ENCODE measurements around the gene GALNT10. TPM values are rescaled to one million over a fixed set of nuclear protein-coding genes. Genes with fewer than 3 reads are reported as not detected.

The GALNT10 gene
- total RNA-seq, 1 donor from 2014 or later, result 33.1 TPM

GRCh38 chr5:154288145-154288544 is 97.6 kb downstream of the GALNT10 start:
- no peak for DNase-seq (ENCODE audit: low spot score)

GRCh38 chr5:154291917-154292316 is 101.4 kb downstream of the GALNT10 start:
- DNase-seq (ENCODE audit: low spot score), result no peak

DNA sequence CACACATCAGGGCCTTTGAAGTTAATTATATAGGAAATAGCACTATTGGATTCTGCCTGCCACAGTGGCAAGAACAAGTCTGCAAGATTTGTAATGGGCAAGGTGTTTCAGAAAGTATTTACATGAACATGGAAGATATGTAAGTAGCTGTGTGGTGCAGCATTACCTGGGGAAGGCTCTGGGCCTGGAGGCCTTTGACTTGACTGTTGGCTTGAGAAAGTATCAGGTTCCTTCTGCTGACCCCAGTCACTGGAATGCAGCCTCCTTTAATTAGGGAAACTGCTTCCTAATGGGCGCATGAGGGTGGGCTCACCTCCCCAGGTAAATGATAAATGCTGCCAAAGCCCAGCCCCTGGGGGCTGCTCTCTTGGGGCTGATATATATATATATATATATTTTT is 102.7 kb downstream of the GALNT10 start:
- no peak for DNase-seq (ENCODE audit: low spot score)

GRCh38 chr5:154295551-154295950 is 105.0 kb downstream of the GALNT10 start:
- DNase-seq (ENCODE audit: low spot score), result no peak

- DNase-seq (ENCODE audit: low spot score), result no peak
Observed at GRCh38 chr5:154296525-154297159, 106.1 kb downstream of the GALNT10 start.

DNA sequence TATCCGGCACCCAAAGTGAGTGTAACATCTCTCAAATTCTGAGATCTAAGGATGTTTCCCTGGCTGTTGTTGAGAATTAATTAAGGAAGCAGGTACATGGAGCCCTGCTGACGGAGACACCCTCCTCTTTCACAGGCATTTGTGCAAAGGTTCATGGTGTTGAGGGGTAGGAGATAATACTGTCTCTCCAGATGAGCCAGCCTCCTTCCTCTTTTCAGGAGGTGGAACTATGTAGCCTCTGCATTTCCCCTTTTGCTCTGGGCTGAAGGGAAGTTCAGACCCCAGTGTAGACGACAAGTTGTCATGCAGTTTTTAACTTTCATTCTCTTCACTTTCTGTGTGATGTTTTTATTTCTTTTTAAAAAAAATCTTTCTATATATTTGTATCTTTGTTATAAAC is 107.5 kb downstream of the GALNT10 start:
- DNase-seq (ENCODE audit: low spot score), result no peak

GRCh38 chr5:154300207-154300883 is 109.8 kb downstream of the GALNT10 start:
- no peak for DNase-seq (ENCODE audit: low spot score)

- DNase-seq (ENCODE audit: low spot score), result no peak
Observed at GRCh38 chr5:154301726-154302125, 111.2 kb downstream of the GALNT10 start.

DNA sequence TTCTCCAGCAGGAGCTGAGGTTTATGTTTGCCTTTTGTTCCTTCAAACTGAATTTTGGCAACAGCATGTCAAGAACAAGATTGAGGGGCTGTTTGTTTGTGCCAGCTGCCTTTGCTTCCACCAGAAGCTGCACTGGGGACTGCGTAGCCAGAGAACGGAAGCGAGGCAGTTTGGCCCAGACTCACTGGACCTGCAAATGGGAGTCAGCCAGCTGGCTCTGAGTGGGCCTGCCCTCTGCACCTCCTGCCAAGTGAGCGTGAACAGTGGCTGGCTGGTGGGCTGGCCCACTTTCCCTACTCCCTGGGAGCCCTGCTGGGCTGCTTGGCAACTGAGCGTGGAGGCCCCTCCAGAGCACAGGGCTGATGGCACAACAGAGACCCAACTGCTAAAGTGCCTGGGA is 111.6 kb downstream of the GALNT10 start:
- DNase-seq (ENCODE audit: low spot score), result no peak

- DNase-seq (ENCODE audit: low spot score), result no peak
Observed at GRCh38 chr5:154303133-154303532, 112.6 kb downstream of the GALNT10 start.

- DNase-seq (ENCODE audit: low spot score), result no peak
Observed at GRCh38 chr5:154308443-154309370, 118.2 kb downstream of the GALNT10 start.

GRCh38 chr5:154309371-154309745 is 118.8 kb downstream of the GALNT10 start:
- no peak for DNase-seq (ENCODE audit: low spot score)

GRCh38 chr5:154309805-154310204 is 119.3 kb downstream of the GALNT10 start:
- DNase-seq (ENCODE audit: low spot score), result no peak

- DNase-seq (ENCODE audit: low spot score), result no peak
Observed at GRCh38 chr5:154311362-154311761, 120.8 kb downstream of the GALNT10 start.

- DNase-seq (ENCODE audit: low spot score), result no peak
Observed at GRCh38 chr5:154312000-154312399, 121.5 kb downstream of the GALNT10 start.

- no peak for DNase-seq (ENCODE audit: low spot score)
Observed at GRCh38 chr5:154312576-154312975, 122.0 kb downstream of the GALNT10 start.

DNA sequence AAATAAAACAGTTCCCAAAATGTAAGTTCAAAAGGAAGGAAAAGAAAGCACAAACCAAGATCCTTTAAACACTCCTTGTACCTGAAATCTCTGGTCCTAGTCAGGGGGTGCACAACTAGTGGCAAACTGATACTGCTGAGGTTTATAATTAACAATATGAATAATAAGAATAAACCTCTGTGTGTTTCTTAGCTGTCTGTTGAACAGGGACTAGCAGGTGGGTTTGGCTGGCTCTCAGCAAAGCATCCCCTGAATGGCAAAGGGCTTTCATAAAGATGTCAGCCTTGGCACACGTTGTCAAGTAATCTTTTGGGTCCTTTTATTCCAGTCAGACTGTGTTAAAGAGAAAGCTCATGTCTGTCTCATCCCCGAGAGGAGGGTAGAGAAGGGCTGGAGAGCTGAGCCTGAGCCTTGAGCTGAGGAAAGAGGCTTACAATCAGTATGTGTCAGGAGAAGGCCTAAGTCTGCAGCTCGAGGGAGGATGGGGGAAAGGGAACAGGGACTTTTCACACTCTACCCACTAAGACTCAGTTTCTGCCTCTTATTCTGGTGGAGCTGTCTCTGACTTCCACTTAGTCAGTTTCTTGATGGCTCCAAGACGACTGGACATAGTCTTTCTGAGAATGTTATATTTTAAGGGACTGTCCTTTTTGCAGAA is 123.0 kb downstream of the GALNT10 start:
- DNase-seq (ENCODE audit: low spot score), result no peak

GRCh38 chr5:154315196-154315595 is 124.7 kb downstream of the GALNT10 start:
- DNase-seq (ENCODE audit: low spot score), result no peak

- DNase-seq (ENCODE audit: low spot score), result no peak
Observed at GRCh38 chr5:154315756-154316155, 125.2 kb downstream of the GALNT10 start.

DNA sequence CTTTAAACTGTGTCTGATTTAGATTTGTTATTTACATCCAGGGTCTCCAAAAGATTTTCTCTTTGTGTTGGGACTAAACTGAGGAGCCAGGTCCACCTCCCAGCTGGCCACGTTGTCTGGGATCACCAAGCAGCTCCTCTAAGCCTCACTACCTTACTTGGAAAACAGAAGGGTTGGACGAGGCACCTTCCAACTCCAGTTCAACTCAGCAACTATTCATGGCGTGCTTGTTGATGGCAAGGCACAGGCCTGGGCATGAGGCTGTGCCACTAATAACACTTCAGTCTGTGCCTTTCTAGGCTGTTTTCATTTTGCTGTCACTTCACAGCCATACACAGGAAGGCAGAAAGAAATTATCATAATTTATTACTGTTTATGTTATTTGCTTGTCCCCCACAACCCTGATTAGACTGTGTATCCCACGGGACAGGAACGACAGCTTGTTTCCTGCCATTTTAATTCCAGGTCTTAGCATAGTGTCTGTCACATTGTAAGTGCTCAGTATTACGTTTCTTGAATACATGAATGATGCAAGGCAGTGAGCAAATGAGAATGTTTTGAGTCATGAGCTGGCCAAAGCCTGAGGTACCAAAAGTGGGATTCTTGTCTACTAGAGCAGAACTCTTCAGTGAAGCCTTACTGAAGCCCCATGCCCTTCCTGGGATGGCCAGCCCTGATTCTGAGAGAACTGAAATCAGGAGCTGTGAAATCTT is 125.8 kb downstream of the GALNT10 start:
- no peak for DNase-seq (ENCODE audit: low spot score)

DNA sequence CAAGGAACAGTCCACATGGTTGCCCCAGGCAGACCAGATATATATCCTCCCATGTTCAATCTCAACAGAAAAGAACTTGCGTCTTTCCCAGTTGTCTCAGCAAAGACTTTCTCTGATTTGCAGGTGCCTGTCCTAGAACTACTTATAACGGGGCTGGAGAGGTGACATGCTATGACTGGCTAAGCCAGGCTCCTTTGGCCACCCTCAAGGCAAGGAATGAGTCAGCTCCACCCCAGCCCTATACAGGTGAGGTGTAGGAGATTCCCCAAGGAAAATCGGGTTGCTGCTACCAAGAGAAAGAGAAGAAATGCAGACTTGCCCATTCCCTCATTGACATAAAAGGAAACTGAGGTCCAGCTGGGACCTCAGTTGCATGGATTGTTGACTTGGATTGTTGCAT is 127.4 kb downstream of the GALNT10 start:
- no peak for DNase-seq (ENCODE audit: low spot score)

All from mesenteric fat pad (tissue), 1 donor.